ENCODE measurements around the gene CNTN4. TPM values are rescaled to one million over a fixed set of nuclear protein-coding genes. Genes with fewer than 3 reads are reported as not detected.

CNTN4 gene
- total and polyA plus RNA-seq, 7 donors = 0.17 to 3.2 (median 0.42) TPM

- Histone ChIP-seq H3K27ac (no peak overlapping the region), H3K36me3 (ENCODE audit: insufficient read depth in 1 of 2, low read depth in 1 of 2) (no peaks in the 10 kb centered on the region), H3K4me1 (no peaks in the 10 kb centered on the region), H3K9me3 (no peaks in the 10 kb centered on the region), H3K4me3 (no peak overlapping the region), H3K27me3 (ENCODE audit: insufficient read depth in 3 of 3, low read length in 2 of 3) (no peaks in the 10 kb centered on the region)
- ATAC-seq (no peak), DNase-seq (no peak)
- TF ChIP-seq, protein P1, sequence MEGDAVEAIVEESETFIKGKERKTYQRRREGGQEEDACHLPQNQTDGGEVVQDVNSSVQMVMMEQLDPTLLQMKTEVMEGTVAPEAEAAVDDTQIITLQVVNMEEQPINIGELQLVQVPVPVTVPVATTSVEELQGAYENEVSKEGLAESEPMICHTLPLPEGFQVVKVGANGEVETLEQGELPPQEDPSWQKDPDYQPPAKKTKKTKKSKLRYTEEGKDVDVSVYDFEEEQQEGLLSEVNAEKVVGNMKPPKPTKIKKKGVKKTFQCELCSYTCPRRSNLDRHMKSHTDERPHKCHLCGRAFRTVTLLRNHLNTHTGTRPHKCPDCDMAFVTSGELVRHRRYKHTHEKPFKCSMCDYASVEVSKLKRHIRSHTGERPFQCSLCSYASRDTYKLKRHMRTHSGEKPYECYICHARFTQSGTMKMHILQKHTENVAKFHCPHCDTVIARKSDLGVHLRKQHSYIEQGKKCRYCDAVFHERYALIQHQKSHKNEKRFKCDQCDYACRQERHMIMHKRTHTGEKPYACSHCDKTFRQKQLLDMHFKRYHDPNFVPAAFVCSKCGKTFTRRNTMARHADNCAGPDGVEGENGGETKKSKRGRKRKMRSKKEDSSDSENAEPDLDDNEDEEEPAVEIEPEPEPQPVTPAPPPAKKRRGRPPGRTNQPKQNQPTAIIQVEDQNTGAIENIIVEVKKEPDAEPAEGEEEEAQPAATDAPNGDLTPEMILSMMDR (IDR thresholded peaks at IDR 0.05) = no peak
- WGBS, 3 donors = 81 to 86% (median 82%) methylated on average over 2 of the region's 2 CpGs
- intact Hi-C loops (cut with DNase I) = no loop called here
These were observed 82.0 kb downstream of the CNTN4 start for GRCh38 chr3:2180634-2181033.

DNA sequence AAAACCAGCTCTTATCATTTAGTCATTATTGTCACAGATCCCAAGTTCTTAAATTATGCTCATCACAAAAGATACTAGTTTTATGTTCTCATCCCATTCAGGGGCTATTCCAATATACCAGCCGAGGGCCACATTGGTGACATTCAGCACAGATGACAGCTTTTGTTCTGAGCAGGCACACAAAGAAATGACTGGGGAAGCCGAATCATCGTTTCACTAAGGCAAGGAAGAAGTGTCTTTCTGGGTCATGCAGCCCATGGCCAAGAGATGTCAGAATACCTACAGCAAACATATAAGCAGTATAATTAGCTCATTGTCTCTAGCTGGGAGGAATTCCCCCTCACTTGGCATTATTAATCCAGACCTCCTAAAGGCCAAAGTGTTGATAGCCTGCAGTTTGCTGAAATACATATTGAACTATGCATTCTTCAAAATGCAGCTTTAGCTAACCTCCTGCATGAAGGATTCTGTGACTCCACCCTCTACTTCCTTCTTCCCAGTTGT lies 100.2 kb downstream of the CNTN4 start:
- DNase-seq (no peak), ATAC-seq (no peak)
- Histone ChIP-seq H3K4me1 (no peaks in the 10 kb centered on the region), H3K27ac (no peak overlapping the region), H3K4me3 (no peak overlapping the region), H3K27me3 (ENCODE audit: insufficient read depth in 3 of 3, low read length in 2 of 3) (no peaks in the 10 kb centered on the region), H3K36me3 (ENCODE audit: insufficient read depth in 1 of 2, low read depth in 1 of 2) (no peaks in the 10 kb centered on the region), H3K9me3 (no peaks in the 10 kb centered on the region)
- TF ChIP-seq, protein P1 (IDR thresholded peaks at IDR 0.05) = no peak
- intact Hi-C loops (cut with DNase I) = no loop called here
- 81 to 84% (median 83%) methylated on average over 3 of the region's 3 CpGs for WGBS, 3 donors

GRCh38 chr3:2204054-2204453 lies 105.4 kb downstream of the CNTN4 start:
- no peak for DNase-seq
- Histone ChIP-seq H3K27ac (no peak overlapping the region), H3K9me3 (no peaks in the 10 kb centered on the region), H3K36me3 (ENCODE audit: insufficient read depth in 1 of 2, low read depth in 1 of 2) (no peaks in the 10 kb centered on the region), H3K27me3 (ENCODE audit: insufficient read depth in 3 of 3, low read length in 2 of 3) (no peaks in the 10 kb centered on the region), H3K4me1 (no peaks in the 10 kb centered on the region), H3K4me3 (no peak overlapping the region)
- intact Hi-C loops (cut with DNase I) = no loop called here
- TF ChIP-seq, protein P1 (IDR thresholded peaks at IDR 0.05) = no peak
- 89 to 92% (median 89%) methylated on average over 1 of the region's 1 CpG for WGBS, 3 donors
- ATAC-seq = no peak

GRCh38 chr3:2205692-2206091 lies 107.0 kb downstream of the CNTN4 start:
- TF ChIP-seq, protein P1 (IDR thresholded peaks at IDR 0.05) = no peak
- H3K4me3 ChIP-seq = no peak overlapping the region

DNA sequence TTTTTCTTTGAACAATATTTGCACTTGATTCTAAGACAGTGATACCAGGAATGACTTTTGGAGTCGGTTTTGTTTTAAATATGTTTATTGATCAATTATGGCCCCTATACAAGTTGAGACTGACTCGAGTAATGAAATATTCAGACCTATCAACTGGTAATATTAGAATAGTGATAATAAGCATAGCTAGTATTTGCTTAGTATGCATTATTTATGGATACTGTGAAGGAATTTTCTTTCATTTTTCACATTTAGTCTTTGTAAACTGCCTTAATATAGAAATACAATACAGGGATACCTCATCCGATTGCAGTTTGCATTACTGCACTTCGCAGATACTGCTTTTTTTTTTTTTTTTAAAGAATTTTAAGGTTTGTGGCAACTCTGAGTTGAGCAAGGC lies 107.9 kb downstream of the CNTN4 start:
- WGBS, 3 donors = 80 to 84% (median 84%) methylated on average over 4 of the region's 4 CpGs
- ATAC-seq = no peak
- TF ChIP-seq, protein P1 (IDR thresholded peaks at IDR 0.05) = no peak
- DNase-seq = no peak
- no peaks in the 10 kb centered on the region for H3K27me3 ChIP-seq (ENCODE audit: insufficient read depth in 3 of 3, low read length in 2 of 3)
- no peaks in the 10 kb centered on the region for H3K36me3 ChIP-seq (ENCODE audit: insufficient read depth in 1 of 2, low read depth in 1 of 2)
- intact Hi-C loops (cut with DNase I) = no loop called here
- no peak overlapping the region for H3K27ac ChIP-seq
- H3K9me3 ChIP-seq = no peaks in the 10 kb centered on the region
- no peak overlapping the region for H3K4me3 ChIP-seq
- H3K4me1 ChIP-seq = no peaks in the 10 kb centered on the region

More at GRCh38 chr3:2205692-2206091, 107.0 kb downstream of the CNTN4 start:
- Histone ChIP-seq H3K27ac (no peak overlapping the region), H3K9me3 (no peaks in the 10 kb centered on the region), H3K27me3 (ENCODE audit: insufficient read depth in 3 of 3, low read length in 2 of 3) (no peaks in the 10 kb centered on the region), H3K36me3 (ENCODE audit: insufficient read depth in 1 of 2, low read depth in 1 of 2) (no peaks in the 10 kb centered on the region), H3K4me1 (no peaks in the 10 kb centered on the region)
- intact Hi-C loops (cut with DNase I) = no loop called here
- WGBS, 3 donors = 67 to 71% (median 69%) methylated on average over 2 of the region's 2 CpGs
- ATAC-seq = no peak
- no peak for DNase-seq

Measured in psoas muscle (tissue), 8 donors.